Ishikawa (cell line): ENCODE results near the gene AFF2.

Experiments
- CEBPB ChIP-seq: IDR thresholded peaks from 2 replicates; pipeline ENCODE4 v1.6.1; 2012
- EGR1 ChIP-seq: IDR thresholded peaks from 2 replicates; pipeline ENCODE4 v1.6.1; 2012
- EP300 ChIP-seq: IDR thresholded peaks from 2 replicates; pipeline ENCODE4 v1.6.1; 2012; ENCODE audit warnings: borderline replicate concordance
- FOXM1 ChIP-seq: IDR thresholded peaks from 2 replicates; pipeline ENCODE4 v1.6.1; 2012; ENCODE audit warnings: low read depth, borderline replicate concordance
- RAD21 ChIP-seq: IDR thresholded peaks from 2 replicates; pipeline ENCODE4 v1.6.1; 2012; ENCODE audit warnings: low read depth
- TAF1 ChIP-seq: IDR thresholded peaks from 2 replicates; pipeline ENCODE4 v1.6.1; 2012; ENCODE audit warnings: low read depth, mild to moderate bottlenecking
- TCF12 ChIP-seq: IDR thresholded peaks from 2 replicates; pipeline ENCODE4 v1.6.1; 2012; ENCODE audit warnings: low read depth
- ZBTB7A ChIP-seq: IDR thresholded peaks from 2 replicates; pipeline ENCODE4 v1.6.1; 2012; ENCODE audit warnings: low read depth
- TF ChIP-seq, protein P1 (sequence below): IDR thresholded peaks from 2 replicates; pipeline ENCODE4 v1.6.1; 2012
- TF ChIP-seq, protein P2 (sequence below): IDR thresholded peaks from 2 replicates; pipeline ENCODE4 v1.6.1; 2012
- TF ChIP-seq, protein P3 (sequence below): IDR thresholded peaks from 2 replicates; pipeline ENCODE4 v1.6.1; 2012; ENCODE audit warnings: low read depth, mild to moderate bottlenecking

DNA sequence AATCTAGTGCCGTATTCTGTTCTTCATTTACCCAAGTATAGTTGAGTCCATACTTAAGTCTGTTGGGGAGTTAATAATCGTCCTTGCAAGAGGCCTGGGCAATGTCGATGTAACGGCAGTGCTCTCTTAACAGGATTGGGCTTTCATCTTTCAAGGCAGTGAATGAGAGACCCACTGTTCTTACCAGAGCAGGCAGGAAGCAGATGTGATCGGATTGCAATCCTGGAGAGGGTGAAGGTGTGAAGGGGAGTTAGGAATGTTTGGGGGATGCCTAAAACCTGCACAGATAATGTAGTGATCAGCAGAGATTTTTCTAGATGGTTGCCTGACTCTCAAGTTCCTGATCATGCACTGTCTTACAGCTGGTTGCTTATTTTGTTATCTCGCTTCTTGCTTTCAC is 308.4 kb downstream of the AFF2 start:
- TF ChIP-seq EP300 (no peak), CEBPB (no peak), RAD21 (no peak), TAF1 (no peak), TCF12 (no peak), ZBTB7A (no peak), EGR1 (no peak), FOXM1 (no peak)
- TF ChIP-seq, protein P1, sequence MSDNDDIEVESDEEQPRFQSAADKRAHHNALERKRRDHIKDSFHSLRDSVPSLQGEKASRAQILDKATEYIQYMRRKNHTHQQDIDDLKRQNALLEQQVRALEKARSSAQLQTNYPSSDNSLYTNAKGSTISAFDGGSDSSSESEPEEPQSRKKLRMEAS, result no peak
- TF ChIP-seq, protein P2, sequence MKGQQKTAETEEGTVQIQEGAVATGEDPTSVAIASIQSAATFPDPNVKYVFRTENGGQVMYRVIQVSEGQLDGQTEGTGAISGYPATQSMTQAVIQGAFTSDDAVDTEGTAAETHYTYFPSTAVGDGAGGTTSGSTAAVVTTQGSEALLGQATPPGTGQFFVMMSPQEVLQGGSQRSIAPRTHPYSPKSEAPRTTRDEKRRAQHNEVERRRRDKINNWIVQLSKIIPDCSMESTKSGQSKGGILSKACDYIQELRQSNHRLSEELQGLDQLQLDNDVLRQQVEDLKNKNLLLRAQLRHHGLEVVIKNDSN, result no peak
- TF ChIP-seq, protein P3, sequence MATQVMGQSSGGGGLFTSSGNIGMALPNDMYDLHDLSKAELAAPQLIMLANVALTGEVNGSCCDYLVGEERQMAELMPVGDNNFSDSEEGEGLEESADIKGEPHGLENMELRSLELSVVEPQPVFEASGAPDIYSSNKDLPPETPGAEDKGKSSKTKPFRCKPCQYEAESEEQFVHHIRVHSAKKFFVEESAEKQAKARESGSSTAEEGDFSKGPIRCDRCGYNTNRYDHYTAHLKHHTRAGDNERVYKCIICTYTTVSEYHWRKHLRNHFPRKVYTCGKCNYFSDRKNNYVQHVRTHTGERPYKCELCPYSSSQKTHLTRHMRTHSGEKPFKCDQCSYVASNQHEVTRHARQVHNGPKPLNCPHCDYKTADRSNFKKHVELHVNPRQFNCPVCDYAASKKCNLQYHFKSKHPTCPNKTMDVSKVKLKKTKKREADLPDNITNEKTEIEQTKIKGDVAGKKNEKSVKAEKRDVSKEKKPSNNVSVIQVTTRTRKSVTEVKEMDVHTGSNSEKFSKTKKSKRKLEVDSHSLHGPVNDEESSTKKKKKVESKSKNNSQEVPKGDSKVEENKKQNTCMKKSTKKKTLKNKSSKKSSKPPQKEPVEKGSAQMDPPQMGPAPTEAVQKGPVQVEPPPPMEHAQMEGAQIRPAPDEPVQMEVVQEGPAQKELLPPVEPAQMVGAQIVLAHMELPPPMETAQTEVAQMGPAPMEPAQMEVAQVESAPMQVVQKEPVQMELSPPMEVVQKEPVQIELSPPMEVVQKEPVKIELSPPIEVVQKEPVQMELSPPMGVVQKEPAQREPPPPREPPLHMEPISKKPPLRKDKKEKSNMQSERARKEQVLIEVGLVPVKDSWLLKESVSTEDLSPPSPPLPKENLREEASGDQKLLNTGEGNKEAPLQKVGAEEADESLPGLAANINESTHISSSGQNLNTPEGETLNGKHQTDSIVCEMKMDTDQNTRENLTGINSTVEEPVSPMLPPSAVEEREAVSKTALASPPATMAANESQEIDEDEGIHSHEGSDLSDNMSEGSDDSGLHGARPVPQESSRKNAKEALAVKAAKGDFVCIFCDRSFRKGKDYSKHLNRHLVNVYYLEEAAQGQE, result no peak
